Muscle of back (tissue), 13 donors: ENCODE results near the gene MAMDC2. TPM values are rescaled to one million over a fixed set of nuclear protein-coding genes. Genes with fewer than 3 reads are reported as not detected.

ENCODE experiments used
- DNase-seq, 3 donors: peaks; one replicate each; pipeline versions ENCODE4 v3.0.0 to v3.0.0-alpha.2; 2013
- long read RNA-seq, 9 donors: transcript quantifications; one replicate each; lab custom pipeline, GENCODE V29; 2026
- polyA plus RNA-seq, 10 donors: library from polyadenylated mRNA; unstranded; fragments of 120-200 nt; gene quantifications; one replicate each; pipeline ENCODE4 v1.2.1, GENCODE V29; 2013; ENCODE audit not compliant: insufficient read length in 10 of 10

MAMDC2 gene, protein sequence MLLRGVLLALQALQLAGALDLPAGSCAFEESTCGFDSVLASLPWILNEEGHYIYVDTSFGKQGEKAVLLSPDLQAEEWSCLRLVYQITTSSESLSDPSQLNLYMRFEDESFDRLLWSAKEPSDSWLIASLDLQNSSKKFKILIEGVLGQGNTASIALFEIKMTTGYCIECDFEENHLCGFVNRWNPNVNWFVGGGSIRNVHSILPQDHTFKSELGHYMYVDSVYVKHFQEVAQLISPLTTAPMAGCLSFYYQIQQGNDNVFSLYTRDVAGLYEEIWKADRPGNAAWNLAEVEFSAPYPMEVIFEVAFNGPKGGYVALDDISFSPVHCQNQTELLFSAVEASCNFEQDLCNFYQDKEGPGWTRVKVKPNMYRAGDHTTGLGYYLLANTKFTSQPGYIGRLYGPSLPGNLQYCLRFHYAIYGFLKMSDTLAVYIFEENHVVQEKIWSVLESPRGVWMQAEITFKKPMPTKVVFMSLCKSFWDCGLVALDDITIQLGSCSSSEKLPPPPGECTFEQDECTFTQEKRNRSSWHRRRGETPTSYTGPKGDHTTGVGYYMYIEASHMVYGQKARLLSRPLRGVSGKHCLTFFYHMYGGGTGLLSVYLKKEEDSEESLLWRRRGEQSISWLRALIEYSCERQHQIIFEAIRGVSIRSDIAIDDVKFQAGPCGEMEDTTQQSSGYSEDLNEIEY
- polyA plus RNA-seq: 10 to 100 TPM in 2 of 10 donors, 1 to 10 TPM in 8; 7.1 to 12.9 (median 8.2) TPM
- long read RNA-seq, donor 1, partial matches to known transcripts: 0 of 2 reads
- long read RNA-seq, donor 1, other reads (novel, unspliced or antisense): 0 of 2 reads
- long read RNA-seq, donor 2, partial matches to known transcripts: 0 of 3 reads
- long read RNA-seq, donor 2, other reads (novel, unspliced or antisense): 0 of 3 reads
- long read RNA-seq, donor 3: 0 reads
- long read RNA-seq, donor 4: 0 reads
- long read RNA-seq, donor 5, partial matches to known transcripts: 0 of 3 reads
- long read RNA-seq, donor 5, other reads (novel, unspliced or antisense): 0 of 3 reads
- long read RNA-seq, donor 6, partial matches to known transcripts: 0 of 2 reads
- long read RNA-seq, donor 6, other reads (novel, unspliced or antisense): 0 of 2 reads
- long read RNA-seq, donor 7, partial matches to known transcripts: 0 of 3 reads
- long read RNA-seq, donor 7, other reads (novel, unspliced or antisense): 0 of 3 reads
- long read RNA-seq, donor 8: 0 reads
- long read RNA-seq, donor 9: 0 reads

DNA sequence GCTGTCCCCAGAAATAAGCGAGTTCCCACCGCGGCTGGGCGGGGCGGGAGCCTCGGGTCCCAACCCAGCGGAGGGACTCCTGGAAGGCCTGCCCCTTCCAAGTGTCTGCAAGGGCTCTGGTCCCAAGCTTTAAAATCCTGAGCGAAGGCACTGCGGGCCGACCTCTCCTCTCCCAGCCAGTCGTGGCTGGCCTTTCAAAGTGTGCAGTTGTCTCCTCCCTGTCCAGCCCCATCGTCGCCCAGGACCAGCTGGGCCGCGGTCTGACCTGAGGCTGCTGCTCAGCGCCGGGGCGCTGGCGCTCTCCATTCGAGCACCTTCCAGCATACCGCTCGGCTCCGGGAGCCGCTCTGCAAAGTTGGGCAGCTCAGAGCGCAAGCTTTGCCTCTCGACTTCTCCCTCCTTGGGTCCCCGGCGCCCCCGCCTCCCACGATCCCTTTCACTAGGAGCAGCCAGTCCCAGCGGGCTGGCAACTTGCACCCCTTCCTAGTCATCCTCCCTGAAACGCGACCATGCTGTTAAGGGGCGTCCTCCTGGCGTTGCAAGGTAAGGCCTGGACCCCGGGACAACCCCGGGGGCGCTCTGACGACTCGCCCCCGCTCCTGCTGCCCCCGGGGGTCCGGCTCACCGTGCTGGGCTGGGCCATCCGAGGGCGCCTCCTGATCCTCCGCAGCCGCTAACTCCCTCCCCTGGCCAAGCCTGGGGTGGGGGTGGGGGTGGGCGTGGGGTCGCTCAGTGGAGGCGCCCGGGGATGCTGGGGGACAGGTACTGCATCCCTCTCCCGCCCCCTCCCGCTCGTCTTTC, at the start of gene MAMDC2:
TSS of gene MAMDC2 (plus strand) at position 160 of the 801 bp plus-strand sequence. CDS start at position 510, 350 bp downstream.
- DNase-seq: peak in 2 of 3 donors; percentile 41 to 75

DNA sequence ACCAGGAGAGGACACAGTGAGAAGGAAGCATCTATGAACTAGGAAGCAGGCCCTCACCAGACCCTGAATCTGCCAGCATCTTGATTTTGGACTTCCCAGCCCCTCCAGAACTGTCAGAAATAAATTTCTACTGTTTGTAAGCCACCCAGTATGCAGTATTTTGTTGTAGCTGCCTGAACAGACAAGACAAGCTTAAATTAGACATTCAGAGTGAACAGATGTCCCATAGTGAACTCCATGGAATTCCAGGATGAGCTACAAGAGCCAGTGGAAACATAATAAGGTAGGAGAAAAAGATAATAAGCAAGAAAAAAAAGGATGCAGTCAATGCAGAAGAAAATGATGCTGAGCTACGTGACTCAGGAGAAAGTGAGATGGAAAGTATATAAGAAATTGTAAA, 47.8 kb upstream of the MAMDC2 start:
- no peak for DNase-seq

DNA sequence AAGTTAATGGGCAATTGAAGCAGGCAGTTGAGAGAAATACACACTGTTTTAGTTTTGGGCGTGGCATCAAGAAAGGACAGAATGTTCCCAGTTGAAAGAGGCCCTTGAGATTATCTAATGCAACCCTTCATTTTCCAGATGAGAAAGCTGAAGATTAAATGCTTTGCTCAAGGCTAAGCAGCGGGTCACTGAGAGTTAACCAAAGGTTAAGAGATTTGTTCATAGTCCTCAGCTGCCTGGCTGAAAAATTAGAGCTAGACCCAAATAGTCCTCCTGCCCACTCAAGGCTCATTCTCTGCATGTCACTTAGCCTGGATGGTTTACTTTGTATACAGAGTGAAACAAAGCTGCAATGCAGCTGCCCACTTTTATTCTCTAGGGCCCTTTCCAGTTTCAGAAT, 46.7 kb upstream of the MAMDC2 start:
- peak in 1 of 3 donors; percentile 31 for DNase-seq

DNA sequence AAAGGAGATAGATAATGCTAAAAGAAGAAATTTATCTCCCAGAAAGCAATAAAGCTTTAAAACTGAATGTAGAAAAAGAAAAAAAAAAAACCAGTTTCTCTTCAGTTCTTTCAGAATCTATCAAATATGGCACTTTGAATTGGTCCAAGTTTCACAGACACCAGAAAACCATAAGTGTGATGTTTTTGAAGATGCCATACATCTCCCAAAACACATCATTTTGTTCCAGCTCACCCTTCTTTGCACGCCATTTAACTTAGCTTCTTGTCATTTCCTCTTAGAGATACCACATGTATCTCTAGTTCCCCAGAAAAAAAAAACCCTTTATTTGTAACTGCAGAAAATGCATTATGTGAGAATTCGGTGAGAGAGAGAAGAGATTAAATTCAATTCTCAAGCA, 46.1 kb upstream of the MAMDC2 start:
- no peak for DNase-seq

DNA sequence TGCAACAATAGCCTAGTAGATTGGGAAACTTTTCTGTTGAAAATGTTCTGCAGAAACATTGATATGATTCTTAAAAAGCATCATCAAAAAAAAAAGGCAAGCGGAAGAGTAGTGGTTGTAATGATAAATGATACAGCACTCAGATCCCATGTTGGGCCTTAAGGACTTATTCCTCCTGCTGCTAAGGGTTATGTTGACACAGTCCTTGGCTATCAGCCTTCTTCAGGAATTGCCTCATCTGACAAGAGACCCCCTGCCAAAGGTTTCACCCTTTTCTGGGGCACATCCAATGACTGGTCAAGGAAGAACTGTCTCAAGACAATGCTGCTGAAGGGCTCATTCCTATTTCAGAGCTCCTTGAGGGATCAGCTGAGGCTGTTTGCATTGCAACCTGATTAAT, 44.3 kb upstream of the MAMDC2 start:
- DNase-seq: no peak

DNA sequence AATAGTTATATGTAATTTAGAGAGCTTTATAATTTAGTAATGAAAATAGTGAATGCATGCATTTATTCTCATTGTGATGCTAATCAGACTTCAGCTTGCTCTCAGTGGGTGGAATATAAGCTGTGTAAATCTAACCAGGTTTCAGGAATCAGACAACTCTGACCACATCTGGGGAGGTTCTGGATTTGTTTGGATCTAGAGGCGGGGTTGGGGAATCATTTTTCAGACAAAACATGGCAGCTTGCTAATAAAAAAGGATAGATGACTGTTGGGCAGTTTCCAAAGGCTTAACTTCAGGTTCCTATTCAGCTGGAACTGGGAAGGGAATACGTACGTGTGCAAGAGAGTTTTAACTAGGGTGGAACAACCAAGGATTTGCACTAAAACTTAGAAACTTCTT, 43.2 kb upstream of the MAMDC2 start:
- no peak for DNase-seq

DNA sequence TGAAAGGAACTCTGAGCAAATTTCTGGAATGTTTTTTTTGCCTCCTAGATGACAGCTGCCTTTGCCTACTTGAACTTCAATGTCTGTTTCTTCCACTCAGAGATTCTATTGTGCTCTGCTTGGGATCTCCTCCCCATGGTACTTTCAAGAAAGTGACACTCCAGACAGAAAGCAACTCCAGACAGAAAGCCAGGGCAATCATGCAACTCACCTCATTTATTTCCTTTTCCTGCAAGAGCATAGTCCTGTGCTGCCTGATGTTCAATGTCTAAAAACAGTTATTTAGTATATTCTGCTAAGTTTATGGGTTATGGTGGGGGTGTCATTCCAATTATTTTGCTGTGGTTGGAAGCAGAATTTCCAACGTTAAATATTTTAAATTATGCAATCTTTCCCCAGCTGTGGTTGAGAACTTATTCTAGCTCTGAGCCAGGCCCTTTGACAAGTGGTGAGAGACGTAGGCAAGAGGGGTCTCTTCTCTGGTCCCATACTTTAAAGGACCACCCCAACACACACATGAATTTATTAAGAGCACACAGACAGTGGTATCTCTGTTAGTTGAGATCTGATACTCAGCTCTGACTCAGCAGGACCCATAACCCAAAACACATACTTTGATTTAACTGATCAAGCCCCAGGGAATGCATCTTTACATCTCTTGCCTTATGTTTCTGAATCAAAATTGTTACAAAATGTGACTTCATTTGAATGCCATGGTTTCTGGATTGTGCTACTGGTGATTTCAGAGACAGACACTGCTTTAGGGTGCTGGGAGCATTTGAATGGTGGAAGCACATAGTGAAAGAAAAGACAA, 39.5 kb upstream of the MAMDC2 start:
- DNase-seq: no peak

DNA sequence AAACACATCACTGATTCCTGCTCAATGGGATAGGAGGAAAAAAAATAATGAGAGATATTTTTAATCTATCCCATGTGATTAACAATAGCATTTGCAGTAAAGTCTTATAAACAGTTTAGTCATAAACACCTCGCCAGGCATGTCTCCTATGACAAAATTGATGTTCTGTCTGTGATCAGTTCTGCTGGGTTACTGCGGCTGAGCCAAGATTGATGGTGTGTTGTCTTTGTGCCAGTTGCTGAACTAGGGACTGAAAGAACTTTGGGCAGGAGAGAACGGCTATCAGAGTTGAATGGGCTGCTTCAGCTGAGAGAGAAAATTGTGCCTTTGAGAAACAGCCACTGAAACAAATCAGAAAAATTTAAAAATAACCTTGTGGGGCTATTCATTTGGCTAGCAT, 37.3 kb upstream of the MAMDC2 start:
- DNase-seq: no peak

DNA sequence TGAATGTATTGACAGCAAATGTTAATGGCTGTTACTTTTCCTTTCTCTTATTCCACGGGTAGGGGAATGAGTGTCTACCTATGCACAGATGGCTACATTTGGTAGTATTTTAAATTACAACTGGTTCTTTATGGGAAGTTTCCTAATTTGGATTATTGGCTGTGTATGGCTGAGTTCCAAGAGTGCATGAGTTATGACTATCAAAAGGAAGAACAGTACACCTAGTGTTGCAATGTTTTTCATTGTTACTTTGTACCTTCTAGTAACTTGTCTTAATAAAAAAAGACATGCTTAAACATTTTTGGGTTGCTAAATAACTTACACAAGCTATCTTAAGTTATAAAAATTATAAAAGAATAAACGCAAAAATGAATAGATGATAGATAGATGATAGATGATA, 35.8 kb upstream of the MAMDC2 start:
- no peak for DNase-seq

DNA sequence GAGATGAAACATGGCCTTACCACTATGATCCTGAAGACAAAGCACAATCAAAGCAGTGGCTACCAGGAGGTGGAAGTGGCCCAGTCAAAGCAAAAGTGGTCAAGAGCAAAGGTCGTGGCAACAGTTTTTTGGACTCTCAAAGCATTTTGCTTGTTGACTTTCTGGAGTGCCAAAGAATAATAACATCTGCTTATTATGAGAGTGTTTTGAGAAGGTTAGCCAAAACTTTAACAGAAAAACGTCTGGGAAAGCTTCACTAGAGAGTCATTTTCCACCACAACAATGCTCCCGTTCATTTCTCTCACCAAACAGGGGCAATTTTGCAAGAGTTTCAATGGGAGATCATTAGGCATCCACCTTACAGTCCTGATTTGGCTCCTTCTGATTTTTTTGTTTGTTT, 33.6 kb upstream of the MAMDC2 start:
- no peak for DNase-seq

DNA sequence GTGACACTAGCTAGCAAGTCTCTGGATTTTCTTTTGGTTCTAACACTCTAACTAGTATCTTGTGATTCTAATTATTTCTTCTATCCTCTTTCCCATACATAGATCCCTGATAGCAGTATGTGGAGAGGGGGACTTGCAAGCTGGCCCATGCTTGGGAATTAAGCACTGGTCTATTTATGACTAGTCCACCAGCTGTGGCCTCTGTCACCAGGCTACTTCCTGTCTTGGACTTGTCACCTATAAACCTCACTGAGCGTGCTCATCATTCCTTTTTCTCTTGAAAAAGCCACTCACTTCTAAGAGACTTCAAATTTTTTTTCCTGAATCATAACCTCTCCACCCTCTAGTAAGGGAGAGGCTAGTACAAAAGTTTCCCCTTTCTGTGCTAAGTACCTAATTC, 32.3 kb upstream of the MAMDC2 start:
- no peak for DNase-seq

DNA sequence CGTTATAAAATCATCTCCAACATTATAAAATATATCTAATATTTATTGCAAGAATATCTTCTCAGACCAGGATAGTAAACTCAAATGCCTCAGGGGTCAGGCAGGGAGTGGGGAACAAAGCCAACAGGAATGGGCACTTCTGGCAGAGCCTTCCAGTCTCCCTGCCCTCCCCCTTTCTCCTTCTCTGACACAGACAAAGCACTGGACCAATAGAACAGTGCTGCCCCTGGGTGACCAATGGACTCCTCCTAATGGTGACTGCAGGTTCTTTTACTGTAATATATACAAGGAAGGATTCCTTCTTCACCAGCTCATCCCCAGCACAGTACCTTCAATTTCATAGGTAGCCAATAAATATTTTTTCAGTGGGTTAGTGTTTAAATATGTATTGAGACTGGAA, 31.1 kb upstream of the MAMDC2 start:
- DNase-seq: no peak

DNA sequence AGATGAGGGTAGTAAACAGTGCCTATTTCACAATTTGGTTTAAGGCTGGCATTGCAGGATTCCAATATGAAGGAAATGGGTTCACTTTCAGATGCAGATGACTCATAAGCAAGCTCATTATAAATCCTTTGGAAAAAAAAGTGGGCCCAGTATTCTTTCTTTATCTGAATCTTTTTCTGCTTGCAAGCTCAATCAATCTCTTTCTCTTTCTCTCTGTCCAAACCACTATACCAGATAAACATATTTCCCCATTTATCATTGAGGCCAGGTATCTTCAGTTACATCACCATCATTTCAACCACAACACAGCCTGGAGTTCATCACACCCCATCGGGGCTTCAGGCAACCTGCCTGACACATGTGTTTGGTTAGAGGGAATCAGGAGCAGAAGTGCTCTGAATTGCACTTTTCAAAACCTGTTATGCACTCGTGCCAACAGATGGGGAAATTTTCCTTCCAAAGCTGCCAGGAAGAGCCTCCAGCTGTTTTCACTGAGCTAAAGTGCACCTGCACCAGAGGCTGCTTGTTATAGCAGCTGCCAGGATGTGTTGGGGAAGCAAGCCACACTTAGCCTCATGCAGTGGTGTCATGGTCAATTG, 30.0 kb upstream of the MAMDC2 start:
- DNase-seq: peak in 2 of 3 donors; percentile 9 to 33

DNA sequence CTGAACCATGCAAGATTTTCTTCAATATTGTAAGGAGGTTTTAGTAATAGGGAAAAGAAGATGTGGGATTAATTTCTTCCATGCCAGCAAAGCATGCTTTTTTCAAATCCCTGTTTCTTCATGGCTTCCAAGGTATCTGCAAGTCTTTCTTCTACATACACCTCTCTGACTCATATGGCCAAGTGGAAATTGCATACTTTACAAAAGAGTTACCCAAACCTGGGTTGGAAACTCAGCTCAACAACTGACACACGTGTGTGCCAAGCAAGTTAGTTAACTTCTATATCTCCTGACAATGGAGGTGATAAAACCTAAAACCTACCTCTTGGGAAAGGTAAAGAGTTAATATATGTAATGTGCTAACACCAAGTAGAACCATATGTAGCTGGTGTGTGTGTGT, 28.5 kb upstream of the MAMDC2 start:
- DNase-seq: no peak

DNA sequence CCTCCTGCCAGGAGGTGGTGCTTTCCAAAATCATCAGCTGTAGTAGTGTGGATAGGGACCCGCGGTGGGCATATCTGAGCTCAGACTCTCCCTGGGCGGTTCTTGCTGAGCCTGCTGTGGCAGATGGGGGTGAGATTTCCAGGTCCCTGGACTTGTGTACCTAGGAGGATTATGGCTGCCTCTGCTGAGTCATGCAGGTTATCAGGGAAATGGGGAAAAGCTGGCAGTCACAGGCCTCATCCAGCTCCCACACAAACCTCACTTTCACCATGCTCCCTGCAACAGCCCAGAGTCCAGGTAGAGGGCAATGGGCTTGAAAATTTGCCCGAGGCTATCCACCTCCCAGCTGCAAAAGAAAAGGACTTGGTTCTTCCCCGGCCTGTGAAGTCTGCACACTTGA, 23.4 kb upstream of the MAMDC2 start:
- no peak for DNase-seq

DNA sequence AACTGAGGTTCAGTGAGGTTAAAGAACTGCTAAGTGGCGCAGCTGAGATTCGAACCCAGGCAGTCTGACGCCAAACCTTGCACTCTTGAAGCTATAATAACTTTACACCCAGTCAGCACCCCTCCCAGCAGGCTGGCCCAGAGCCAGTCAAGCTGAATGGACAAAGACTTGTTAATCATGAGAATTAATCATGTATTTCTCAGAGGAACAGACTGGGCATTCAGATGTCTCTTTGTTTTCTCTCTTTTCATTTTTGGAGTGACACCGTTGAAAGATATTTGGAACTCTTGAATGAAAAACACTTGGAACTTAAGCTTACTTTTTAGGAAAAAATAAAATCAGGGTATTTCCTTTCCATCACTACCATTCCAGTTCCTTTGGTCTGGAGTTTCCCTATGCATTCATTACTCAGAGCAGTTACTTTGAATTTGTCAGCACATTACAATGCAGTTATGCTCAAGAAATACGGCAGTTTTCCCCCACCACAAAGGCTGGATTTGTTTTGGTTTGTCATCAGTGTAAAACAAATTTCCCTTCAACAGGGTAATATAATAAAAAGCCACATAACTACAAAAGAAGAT, 22.6 kb upstream of the MAMDC2 start:
- DNase-seq: peak in 2 of 3 donors; percentile 33 to 60

DNA sequence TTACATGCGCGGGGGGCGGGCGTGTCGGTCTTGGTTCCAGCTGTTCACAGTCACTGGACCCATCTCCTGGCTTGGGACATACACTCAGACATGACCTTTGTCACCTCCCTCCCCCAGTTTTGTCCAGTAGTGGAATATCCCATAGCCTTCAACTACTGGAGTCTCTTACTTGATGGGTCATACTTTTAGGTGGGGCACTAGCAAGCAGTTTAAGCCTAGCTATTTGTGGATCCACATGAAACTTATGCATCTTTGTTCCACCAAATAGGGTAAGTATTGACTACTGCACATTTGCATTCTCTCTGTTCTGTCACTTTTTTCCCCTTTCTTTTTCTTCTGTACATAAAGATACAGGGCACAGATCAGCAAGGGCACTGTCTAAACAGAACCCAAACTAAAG, 15.4 kb upstream of the MAMDC2 start:
- DNase-seq: no peak

DNA sequence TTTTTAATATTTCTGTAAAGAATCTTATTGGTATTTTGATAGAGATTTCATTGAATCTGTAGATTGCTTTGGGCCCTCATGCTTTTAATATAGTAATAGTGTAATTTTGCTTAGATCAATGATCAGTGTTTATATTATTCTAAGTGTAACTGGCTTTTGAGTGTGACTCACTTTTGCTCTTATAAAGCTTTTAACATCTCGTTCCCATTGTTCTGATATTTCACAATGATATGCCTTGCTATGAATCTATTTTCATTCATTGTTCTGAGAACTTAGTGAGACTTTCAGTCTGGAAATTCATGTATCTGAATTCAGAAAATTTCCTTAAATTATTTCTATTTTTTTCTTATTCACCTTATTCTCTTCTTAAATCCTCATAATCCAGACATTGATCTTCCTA, 13.5 kb upstream of the MAMDC2 start:
- DNase-seq: no peak

DNA sequence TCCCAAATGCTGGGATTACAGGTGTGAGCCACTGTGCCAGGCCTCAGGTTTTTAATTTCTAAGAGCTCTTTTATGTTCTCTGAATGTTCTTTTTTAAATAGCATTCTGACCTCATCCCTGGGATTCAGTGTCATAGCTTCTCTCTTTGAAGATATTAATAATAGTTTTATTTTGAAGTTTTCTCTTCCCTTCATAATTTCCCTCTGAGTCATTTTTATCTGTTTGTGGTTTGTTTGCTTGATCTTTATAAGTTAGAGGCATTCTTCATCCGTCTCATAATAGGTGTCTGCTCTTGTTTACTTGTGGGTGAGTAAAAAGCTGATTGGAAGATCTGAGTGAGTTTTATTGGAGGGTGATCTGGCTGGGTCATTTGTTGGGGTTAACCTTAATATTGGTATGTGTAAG, 12.5 kb upstream of the MAMDC2 start:
- no peak for DNase-seq

DNA sequence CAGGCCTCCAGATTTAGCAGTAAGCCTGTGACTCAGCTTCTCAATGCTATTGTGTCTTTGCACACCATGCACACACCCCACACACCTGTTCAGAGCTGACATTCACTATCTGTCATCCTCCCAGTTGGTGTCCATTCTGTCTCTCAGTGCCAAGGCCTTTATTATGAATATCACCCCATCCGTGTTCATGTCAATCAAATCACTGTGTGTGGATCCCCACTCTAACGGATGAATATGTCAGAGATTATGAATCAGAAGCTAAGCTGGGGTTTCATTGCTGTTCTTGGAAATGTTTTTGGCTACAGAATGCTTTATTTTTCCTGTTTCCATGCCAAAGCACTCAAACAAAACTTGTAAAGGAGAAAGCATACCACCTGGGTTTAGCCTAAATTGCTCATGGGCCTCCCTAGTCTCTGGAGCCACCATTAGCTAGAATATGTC, 9.4 kb upstream of the MAMDC2 start:
- DNase-seq: no peak
